Forelimb muscle (tissue), 1 donor: ENCODE measurements around the gene TTC8. TPM values are rescaled to one million over a fixed set of nuclear protein-coding genes. Genes with fewer than 3 reads are reported as not detected.
"Not testable (repeated sequence)": the region's sequence is repeated elsewhere in the genome, so short reads cannot be mapped to it uniquely, and the experiment has no call there.

Source experiments
- DNase-seq: peaks from one replicate; pipeline ENCODE4 v3.0.0-alpha.2; 2013; ENCODE audit warnings: low read depth
- polyA plus RNA-seq: library from polyadenylated mRNA; unstranded; fragments of 120-200 nt; gene quantifications from one replicate; pipeline ENCODE4 v1.2.1, GENCODE V29; 2013; ENCODE audit not compliant: insufficient read length

Gene TTC8
- polyA plus RNA-seq, 1 donor, result 18.0 TPM

DNA sequence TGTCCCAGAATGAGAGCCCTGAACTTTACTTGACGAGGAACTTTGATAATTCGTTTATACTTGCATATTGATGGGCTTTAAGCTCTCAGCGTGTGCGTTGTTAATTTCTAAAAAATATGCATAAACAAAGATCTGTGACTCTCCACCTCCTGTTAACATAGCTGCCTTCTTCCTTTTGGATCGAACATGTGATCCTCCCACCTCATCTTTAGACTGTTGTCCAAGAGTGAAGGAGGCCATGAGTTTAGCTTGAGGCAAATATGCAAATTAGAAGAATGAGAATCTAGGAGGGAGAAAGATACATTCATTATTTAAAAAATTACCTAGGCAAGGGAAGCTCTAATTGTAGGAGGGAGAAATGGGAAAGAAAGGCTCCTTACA, 617 bp downstream of the TTC8 start:
- no peak for DNase-seq

DNA sequence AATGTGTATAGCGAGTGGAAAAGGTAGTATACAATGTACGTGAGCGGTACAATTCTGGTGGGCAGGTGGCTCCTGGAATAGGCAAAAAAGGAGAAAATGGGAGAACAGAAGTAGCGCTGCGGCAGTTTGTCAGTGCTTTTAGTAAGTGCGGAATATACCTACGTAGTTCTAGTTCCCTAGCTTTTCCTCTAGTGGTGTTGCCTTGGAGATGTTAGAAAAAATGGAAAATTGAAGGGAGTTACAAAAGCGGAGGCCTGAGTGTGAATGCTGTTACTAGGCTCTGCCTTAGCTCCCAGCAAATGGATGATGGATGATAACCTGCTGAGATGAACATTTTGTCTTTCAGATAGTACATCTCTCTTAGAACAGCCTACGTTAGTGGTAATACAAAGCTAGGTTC, 1.1 kb downstream of the TTC8 start:
- no peak for DNase-seq

DNA sequence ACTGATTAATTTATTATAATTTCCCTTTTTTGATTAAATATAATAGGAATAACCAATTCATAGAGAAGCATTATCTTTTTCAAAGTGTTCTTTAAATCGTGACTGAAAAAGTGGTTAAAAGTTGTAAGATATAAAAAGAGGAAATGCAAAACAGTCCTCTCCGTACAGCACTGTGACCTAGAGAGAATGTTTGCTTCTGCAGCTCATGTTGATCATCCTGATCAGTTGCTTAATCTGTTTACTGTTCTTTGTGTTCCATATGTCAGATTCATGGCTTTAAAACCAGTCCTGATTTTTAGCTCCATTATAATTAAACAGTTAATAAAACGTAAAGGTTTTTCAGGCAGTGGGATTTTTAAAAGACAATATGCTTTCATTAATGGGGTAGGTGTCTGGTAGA, 4.7 kb downstream of the TTC8 start:
- no peak for DNase-seq

DNA sequence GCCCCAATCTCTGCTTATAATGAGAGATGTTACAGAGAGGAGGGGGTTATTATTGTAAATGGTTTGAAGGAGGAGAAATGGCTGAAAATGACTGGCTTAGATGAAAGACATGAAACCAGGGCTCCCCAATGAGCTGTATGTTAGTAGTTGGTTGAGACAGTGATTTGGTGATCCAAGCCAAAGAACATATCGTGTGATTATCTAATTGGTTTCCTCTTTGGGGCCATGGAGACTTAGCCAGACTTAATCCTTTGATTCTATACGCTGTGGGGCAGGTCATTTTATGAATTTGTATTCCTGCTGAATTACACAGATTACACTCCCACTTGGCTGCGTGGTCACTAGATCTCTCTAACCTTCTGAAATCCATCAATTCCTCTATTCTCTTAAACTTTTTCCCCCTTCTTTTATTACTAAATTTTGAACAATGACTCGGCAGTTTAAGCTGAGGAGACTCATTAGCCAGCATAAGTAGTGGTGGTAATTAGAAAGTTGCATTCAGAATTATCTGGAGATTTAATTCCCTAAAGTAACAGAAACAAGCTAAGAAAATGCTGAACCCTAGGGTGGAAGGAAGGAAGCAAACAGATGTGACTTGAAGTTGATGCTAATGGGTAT, 5.3 kb downstream of the TTC8 start:
- DNase-seq, result no peak

- no peak for DNase-seq
Observed at GRCh38 chr14:88831284-88831683, 6.8 kb downstream of the TTC8 start.

DNA sequence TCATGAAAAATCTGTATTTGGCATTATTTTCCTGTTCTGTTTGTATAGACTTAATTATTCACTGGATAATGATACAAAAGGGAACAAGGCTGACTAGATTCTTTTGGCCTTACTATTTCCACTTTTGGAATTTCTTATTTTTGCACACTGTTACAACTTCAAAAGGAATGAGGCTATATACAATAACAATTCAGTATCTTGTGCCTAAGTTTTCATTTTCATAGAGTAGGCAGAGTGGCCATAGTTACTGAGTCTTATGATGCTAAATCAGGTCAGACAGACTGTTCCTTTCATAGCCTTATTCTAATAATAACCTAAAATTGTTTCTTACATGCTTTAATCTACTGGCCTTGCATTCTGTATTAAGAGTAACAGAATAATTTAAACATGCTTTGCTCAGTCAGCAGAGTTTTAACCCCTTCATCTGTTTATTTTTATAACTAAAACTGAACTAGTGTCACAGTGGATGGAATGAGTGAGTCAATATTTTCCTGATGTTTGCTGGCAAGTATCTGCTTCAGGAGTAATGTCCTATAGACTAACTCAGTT, 10.5 kb downstream of the TTC8 start:
- no peak for DNase-seq

- no peak for DNase-seq
Observed at GRCh38 chr14:88835661-88836060, 11.2 kb downstream of the TTC8 start.

- DNase-seq, result no peak
Observed at GRCh38 chr14:88837495-88837894, 13.0 kb downstream of the TTC8 start.

GRCh38 chr14:88838015-88838414, 13.6 kb downstream of the TTC8 start:
- no peak for DNase-seq

GRCh38 chr14:88840926-88841325, 16.5 kb downstream of the TTC8 start:
- DNase-seq, result no peak

GRCh38 chr14:88841741-88842140, 17.3 kb downstream of the TTC8 start:
- no peak for DNase-seq

DNA sequence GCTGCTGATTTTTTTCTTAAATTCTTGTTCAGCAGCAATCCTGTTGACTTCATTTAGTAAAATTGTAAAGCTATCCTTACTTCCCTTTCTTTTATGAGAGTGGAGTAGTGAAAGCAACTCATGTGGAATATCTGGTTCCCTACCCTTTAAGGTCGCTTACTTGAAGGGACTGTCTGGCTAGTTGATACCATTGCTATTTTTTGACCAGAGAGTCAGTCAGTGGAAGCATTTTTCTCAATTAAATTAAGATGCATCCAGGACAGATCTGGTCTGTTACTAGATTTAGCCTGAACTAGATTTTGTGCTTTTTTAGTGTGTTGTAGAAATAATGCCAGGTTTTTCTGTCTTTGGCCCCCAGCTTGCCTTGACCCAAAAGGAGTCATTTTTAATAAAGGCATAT, 18.0 kb downstream of the TTC8 start:
- DNase-seq, result no peak

DNA sequence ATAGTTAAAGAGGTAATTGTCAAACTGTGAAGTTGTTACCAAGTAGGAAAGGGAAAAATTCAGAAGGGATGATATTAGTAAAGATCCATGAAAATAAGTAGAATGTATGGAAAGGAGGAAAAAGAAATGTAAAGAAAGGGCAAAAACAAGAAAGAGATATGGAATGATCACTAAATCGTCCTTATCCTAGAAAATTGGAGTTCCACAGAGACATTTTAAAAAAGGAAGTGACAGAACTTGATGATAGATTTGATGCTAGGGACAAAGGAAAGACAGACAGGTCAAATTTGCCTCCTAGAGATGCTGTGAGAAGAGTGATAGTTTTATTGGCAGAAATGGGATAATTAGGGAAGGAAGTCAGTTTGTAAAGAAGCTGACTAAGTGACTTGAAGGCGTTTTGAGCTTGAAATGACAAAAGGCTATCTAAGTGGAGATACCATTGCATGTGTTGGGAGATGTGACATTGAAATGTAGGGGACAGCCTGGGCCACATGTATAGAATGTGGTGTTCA, 20.6 kb downstream of the TTC8 start:
- DNase-seq, result no peak

- DNase-seq, result no peak
Observed at GRCh38 chr14:88848571-88848970, 24.1 kb downstream of the TTC8 start.

DNA sequence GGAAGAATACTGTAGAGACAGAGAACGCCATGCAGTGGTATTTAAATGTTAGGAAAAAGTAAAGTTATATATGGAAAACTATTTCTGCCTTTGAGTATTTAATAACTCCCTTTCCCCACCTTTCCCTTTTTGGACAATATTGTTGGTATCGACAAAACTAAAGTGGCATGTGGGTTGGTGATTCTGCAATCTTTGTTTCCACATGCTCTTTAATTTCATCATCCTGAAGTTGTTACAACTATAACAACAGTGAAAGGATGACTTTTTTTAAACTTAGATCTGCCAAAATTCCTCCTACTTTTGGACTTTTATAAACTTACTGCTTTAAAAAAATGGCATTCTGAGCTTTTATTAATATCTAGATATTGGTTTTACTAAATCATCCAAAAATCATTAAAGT, 25.3 kb downstream of the TTC8 start:
- DNase-seq, result no peak

DNA sequence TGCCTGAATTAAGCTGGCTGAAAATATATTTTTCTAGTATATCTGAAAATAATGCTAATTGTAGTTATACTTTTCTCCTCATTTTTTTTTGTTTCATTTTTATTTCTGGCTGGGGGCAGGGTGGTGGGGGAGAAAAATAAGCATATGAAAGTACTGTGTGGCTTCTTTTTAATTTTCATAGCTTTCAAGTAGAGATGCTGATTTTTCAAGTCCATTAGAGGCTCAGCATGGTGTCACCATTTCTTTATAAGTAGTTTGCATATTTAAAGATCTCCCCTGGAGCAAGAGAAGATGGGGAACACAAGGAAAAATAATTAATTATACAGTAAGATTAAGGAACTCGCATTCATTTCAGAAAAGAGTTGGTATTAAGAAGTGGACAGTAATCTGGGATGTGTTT, 27.1 kb downstream of the TTC8 start:
- DNase-seq, result no peak

DNA sequence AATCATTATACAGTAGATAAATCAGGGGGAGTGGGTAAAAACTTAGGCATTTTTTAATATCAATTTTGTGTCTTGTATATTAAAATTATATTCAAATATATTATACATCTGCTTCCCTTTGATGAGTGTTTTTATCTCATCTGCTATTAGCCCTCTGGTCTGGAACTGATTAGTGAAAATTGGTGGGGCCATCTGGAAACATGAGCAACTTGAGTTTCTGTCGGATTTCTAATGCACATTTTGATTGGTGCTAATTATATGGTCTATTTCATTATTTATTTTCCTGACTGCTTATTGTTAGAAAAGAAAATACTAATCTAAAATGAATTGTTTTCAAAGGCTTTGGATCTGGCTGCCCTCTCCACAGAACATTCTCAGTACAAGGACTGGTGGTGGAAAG, 28.2 kb downstream of the TTC8 start:
- DNase-seq, result no peak

- DNase-seq, result no peak
Observed at GRCh38 chr14:88853129-88853528, 28.7 kb downstream of the TTC8 start.

- DNase-seq, result no peak
Observed at GRCh38 chr14:88856786-88857366, 32.4 kb downstream of the TTC8 start.

- DNase-seq, result not testable (repeated sequence)
Observed at GRCh38 chr14:88857861-88858260, 33.4 kb downstream of the TTC8 start.

DNA sequence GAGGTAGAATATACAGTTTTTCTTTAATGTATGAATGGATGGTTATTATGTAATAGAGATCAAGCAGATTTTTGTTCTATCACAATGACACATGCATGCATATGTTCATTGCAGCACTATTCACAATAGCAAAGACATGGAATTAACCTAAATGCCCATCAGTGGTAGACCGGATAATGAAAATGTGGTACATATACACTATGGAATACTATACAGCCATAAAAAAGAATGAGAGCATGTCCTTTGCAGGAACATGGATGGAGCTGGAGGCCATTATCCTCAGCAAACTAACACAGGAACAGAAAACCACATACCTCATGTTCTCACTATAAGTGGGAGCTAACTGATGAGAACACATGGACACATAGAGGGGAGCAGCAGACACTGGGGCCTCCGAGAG, 34.7 kb downstream of the TTC8 start:
- not testable (repeated sequence) for DNase-seq

- no peak for DNase-seq
Observed at GRCh38 chr14:88863167-88863566, 38.7 kb downstream of the TTC8 start.

DNA sequence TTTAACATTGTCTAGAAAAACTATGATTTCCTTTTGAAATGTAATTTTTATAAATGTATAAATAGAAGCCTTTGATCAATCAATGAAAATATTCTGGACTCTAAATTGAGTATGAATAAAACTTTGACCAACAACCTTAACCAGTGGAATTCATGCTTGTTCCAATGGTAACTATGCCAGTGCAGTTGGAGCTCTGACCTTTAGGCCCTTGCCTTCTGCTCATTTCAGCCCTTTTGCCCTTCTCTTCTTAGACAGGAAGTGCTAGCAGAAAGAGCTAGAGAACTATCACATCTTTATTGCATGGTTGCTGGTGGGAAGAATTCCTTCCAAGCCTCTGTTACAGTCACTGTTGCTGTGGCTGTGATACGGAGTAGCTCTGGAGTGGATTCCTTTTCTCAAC, 39.7 kb downstream of the TTC8 start:
- DNase-seq, result no peak

DNA sequence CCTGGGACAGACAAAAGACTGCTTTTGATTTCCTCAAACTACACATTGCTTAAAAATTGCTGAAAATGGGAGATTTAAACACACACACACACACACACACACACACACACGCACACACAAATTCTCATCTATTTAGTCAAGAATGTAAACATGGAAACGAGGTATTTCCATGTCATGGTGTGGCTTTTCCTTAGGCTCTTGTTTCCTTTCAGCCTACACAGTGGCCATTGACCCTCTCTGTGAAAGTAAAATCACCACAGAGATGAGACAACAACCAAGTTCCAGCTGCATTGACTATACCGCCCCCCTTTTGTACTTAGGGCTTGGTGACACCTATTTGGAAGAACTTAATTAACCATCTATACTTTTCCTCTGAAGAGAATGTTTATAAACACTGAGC, 41.9 kb downstream of the TTC8 start:
- no peak for DNase-seq
